CD4-positive, CD25-positive, alpha-beta regulatory T cell (primary cell): ENCODE data around the gene ANTXRL. TPM values are rescaled to one million over a fixed set of nuclear protein-coding genes. Genes with fewer than 3 reads are reported as not detected.
A peak's percentile ranks its signal among the peaks of the same experiment; 100 is the strongest.
"Not testable (repeated sequence)": the region's sequence is repeated elsewhere in the genome, so short reads cannot be mapped to it uniquely, and the experiment has no call there.

ENCODE experiments used
- ATAC-seq, 2 donors: fragments of 150-1000 bp; cut with Tn5 transposase; one replicate each; pipeline ENCODE4 v1.10.0; 2021; ENCODE audit warnings: low read depth in 2 of 2, moderate number of reproducible peaks in 2 of 2, moderate library complexity in 1 of 2
- DNase-seq, 3 donors: peaks; one replicate each; pipeline versions ENCODE4 v3.0.0 to v3.0.0-alpha.2; 2012 to 2022; ENCODE audit warnings: mixed read lengths in 1 of 3
- H3K27ac ChIP-seq: one replicate; pipeline ENCODE4 v1.7.0; 2013; ENCODE audit warnings: mild to moderate bottlenecking, low read length; ENCODE audit not compliant: insufficient read depth, poor library complexity, severe bottlenecking
- H3K27me3 ChIP-seq: one replicate; pipeline ENCODE4 v1.7.0; 2013; ENCODE audit warnings: low read length; ENCODE audit not compliant: control insufficient read depth, insufficient read depth
- H3K36me3 ChIP-seq: one replicate; pipeline ENCODE4 v1.7.0; 2013; ENCODE audit warnings: mild to moderate bottlenecking, low read length, moderate library complexity; ENCODE audit not compliant: control insufficient read depth, insufficient read depth
- H3K4me1 ChIP-seq: 2 replicates; pipeline ENCODE4 v1.7.0; 2013; ENCODE audit warnings: mild to moderate bottlenecking, low read length; ENCODE audit not compliant: insufficient read depth, control insufficient read depth, poor library complexity, severe bottlenecking
- H3K4me3 ChIP-seq: one replicate; pipeline ENCODE4 v1.7.0; 2013; ENCODE audit warnings: low read depth, mild to moderate bottlenecking, low read length, moderate library complexity
- H3K9me3 ChIP-seq, 2 experiments: 1 replicate in 1 of 2; 2 replicates in 1 of 2; pipeline ENCODE4 v1.7.0; 2013; ENCODE audit warnings: low read length in 2 of 2, mild to moderate bottlenecking in 1 of 2, moderate library complexity in 1 of 2; ENCODE audit not compliant: control insufficient read depth in 2 of 2
- H3K27ac Mint-ChIP-seq, 3 donors: one replicate each; pipeline ENCODE4 v1.8.0; 2020 to 2022; ENCODE audit warnings: mild to moderate bottlenecking in 3 of 3, mixed read lengths in 3 of 3, moderate library complexity in 2 of 3
- H3K27me3 Mint-ChIP-seq: one replicate; pipeline ENCODE4 v1.8.0; 2022; ENCODE audit warnings: mild to moderate bottlenecking, mixed read lengths
- H3K36me3 Mint-ChIP-seq: one replicate; pipeline ENCODE4 v1.8.0; 2020; ENCODE audit warnings: mixed read lengths
- H3K4me1 Mint-ChIP-seq, 4 donors: one replicate each; pipeline ENCODE4 v1.8.0; 2020 to 2022; ENCODE audit warnings: mixed read lengths in 4 of 4, mild to moderate bottlenecking in 1 of 4
- H3K4me3 Mint-ChIP-seq, 4 donors: one replicate each; pipeline ENCODE4 v1.8.0; 2020 to 2022; ENCODE audit warnings: mild to moderate bottlenecking in 4 of 4, mixed read lengths in 4 of 4, moderate library complexity in 3 of 4
- H3K9me3 Mint-ChIP-seq, 7 donors: one replicate each; pipeline ENCODE4 v1.8.0; 2020 to 2022; ENCODE audit warnings: mixed read lengths in 7 of 7, mild to moderate bottlenecking in 3 of 7, moderate library complexity in 2 of 7
- polyA plus RNA-seq, 4 donors: library from polyadenylated mRNA; unstranded; fragments of 300-500 nt; fragmentation: Illumina TruSeq; gene quantifications; one replicate each; pipeline ENCODE4 v1.2.3, GENCODE V29; 2021
- total RNA-seq: library from RNA; stranded (reverse); gene quantifications from one replicate; pipeline ENCODE4 v1.2.3, GENCODE V29; 2022

ANTXRL gene
- total and polyA plus RNA-seq, 5 donors from 2014 or later = 0.72 TPM; not detected in 4

- DNase-seq = no peak
- H3K4me1 Mint-ChIP-seq = peaks cover 5 to 68% (median 39%) of the 10 kb centered on the region in 4 donors
- no peaks in the 10 kb centered on the region for H3K9me3 Mint-ChIP-seq
- Histone ChIP-seq H3K4me3 (no peak overlapping the region), H3K27me3 (no peaks in the 10 kb centered on the region), H3K27ac (peak overlapping the region; percentile 79), H3K4me1 (peaks cover 57% of the 10 kb centered on the region), H3K36me3 (peaks cover 25% of the 10 kb centered on the region), H3K9me3 (no peaks in the 10 kb centered on the region)
- peaks cover 6% of the 10 kb centered on the region for H3K36me3 Mint-ChIP-seq
- peak overlapping the region in 2 of 4 donors; percentile 53 to 77 for H3K4me3 Mint-ChIP-seq
- ATAC-seq = no peak
- peak overlapping the region in 1 of 3 donors; percentile 74 for H3K27ac Mint-ChIP-seq
- H3K27me3 Mint-ChIP-seq = no peaks in the 10 kb centered on the region
These were observed 20.4 kb upstream of the ANTXRL start for GRCh38 chr10:46266306-46266985.

GRCh38 chr10:46267132-46267985, 19.4 kb upstream of the ANTXRL start:
- Histone ChIP-seq H3K4me3 (peak overlapping the region; percentile 85), H3K27ac (peak overlapping the region; percentile 79), H3K9me3 (no peaks in the 10 kb centered on the region), H3K36me3 (peaks cover 17% of the 10 kb centered on the region), H3K4me1 (peaks cover 64% of the 10 kb centered on the region), H3K27me3 (no peaks in the 10 kb centered on the region)
- peak in 1 of 3 donors; percentile 7 for DNase-seq
- H3K4me3 Mint-ChIP-seq = no peak overlapping the region
- no peak overlapping the region for H3K27ac Mint-ChIP-seq
- no peak for ATAC-seq
- H3K9me3 Mint-ChIP-seq = no peaks in the 10 kb centered on the region
- no peaks in the 10 kb centered on the region for H3K36me3 Mint-ChIP-seq
- H3K4me1 Mint-ChIP-seq = peaks cover 11 to 66% (median 37%) of the 10 kb centered on the region in 4 donors
- H3K27me3 Mint-ChIP-seq = peaks cover 5% of the 10 kb centered on the region

- Mint-ChIP-seq H3K36me3 (no peaks in the 10 kb centered on the region), H3K4me3 (no peak overlapping the region), H3K27me3 (peaks cover 5% of the 10 kb centered on the region), H3K27ac (no peak overlapping the region), H3K4me1 (peaks cover 11 to 66% (median 39%) of the 10 kb centered on the region in 4 donors), H3K9me3 (no peaks in the 10 kb centered on the region)
- peak overlapping the region; percentile 79 for H3K27ac ChIP-seq
- H3K4me1 ChIP-seq = peaks cover 67% of the 10 kb centered on the region
- no peaks in the 10 kb centered on the region for H3K9me3 ChIP-seq
- H3K36me3 ChIP-seq = peaks cover 9% of the 10 kb centered on the region
- peak overlapping the region; percentile 85 for H3K4me3 ChIP-seq
- no peaks in the 10 kb centered on the region for H3K27me3 ChIP-seq
- ATAC-seq = peak; percentile 80 to 81
- peak in 2 of 3 donors; percentile 42 to 93 for DNase-seq
These were observed 18.5 kb upstream of the ANTXRL start for GRCh38 chr10:46268076-46268881.

GRCh38 chr10:46269554-46270053, 17.2 kb upstream of the ANTXRL start:
- H3K4me1 ChIP-seq = peaks cover 71% of the 10 kb centered on the region
- H3K9me3 Mint-ChIP-seq, H3K27ac Mint-ChIP-seq, H3K36me3 ChIP-seq, H3K27me3 Mint-ChIP-seq, H3K9me3 ChIP-seq, H3K36me3 Mint-ChIP-seq, H3K27me3 ChIP-seq, H3K4me3 Mint-ChIP-seq: not testable (repeated sequence)
- peak in 2 of 3 donors; percentile 68 to 88 for DNase-seq
- ATAC-seq = peak; percentile 12 to 27
- H3K4me1 Mint-ChIP-seq = peaks cover 11 to 65% (median 36%) of the 10 kb centered on the region in 4 donors
- H3K4me3 ChIP-seq = peak overlapping the region; percentile 85
- H3K27ac ChIP-seq = peak overlapping the region; percentile 79

- Histone ChIP-seq H3K9me3 (no peaks in the 10 kb centered on the region), H3K36me3 (peaks cover 4% of the 10 kb centered on the region), H3K4me3 (no peak overlapping the region), H3K27me3 (no peaks in the 10 kb centered on the region), H3K4me1 (peaks cover 65% of the 10 kb centered on the region), H3K27ac (peak overlapping the region; percentile 79)
- ATAC-seq (no peak), DNase-seq (peak in 1 of 3 donors; percentile 25)
- peak overlapping the region in 3 of 4 donors; percentile 7 to 46 (median 43) for H3K4me3 Mint-ChIP-seq
- H3K27me3 Mint-ChIP-seq = peaks cover 5% of the 10 kb centered on the region
- H3K27ac Mint-ChIP-seq = peak overlapping the region in 1 of 3 donors; percentile 90
- no peaks in the 10 kb centered on the region for H3K9me3 Mint-ChIP-seq
- no peaks in the 10 kb centered on the region for H3K36me3 Mint-ChIP-seq
- peaks cover 8 to 59% (median 33%) of the 10 kb centered on the region in 4 donors for H3K4me1 Mint-ChIP-seq
These were observed 16.5 kb upstream of the ANTXRL start for GRCh38 chr10:46270086-46270811.

GRCh38 chr10:46270963-46271530, 15.8 kb upstream of the ANTXRL start:
- not testable (repeated sequence) for H3K27me3 ChIP-seq, H3K9me3 ChIP-seq, H3K9me3 Mint-ChIP-seq, H3K36me3 ChIP-seq, H3K36me3 Mint-ChIP-seq, H3K4me3 ChIP-seq, ATAC-seq, H3K27me3 Mint-ChIP-seq, DNase-seq
- peak overlapping the region in 1 of 3 donors; percentile 90 for H3K27ac Mint-ChIP-seq
- H3K4me3 Mint-ChIP-seq = peak overlapping the region in 3 of 4 donors; percentile 43 to 59 (median 46)
- Histone ChIP-seq H3K27ac (peak overlapping the region; percentile 63), H3K4me1 (peaks cover 57% of the 10 kb centered on the region)
- H3K4me1 Mint-ChIP-seq = peaks cover 6 to 54% (median 32%) of the 10 kb centered on the region in 4 donors
